Natural killer cell (primary cell): Measurements from ENCODE around the gene TAMM41. TPM values are rescaled to one million over a fixed set of nuclear protein-coding genes. Genes with fewer than 3 reads are reported as not detected.

Source experiments
- ATAC-seq, 3 donors: fragments of 150-1000 bp in 2 of 3; fragments of 200-7000 bp in 1 of 3; cut with Tn5 transposase; 1 replicate in 1 of 3; 2 replicates in 2 of 3; pipeline ENCODE4 v1.10.0; 2021; ENCODE audit warnings: mild to moderate bottlenecking in 2 of 3, moderate library complexity in 2 of 3
- DNase-seq, 2 donors: peaks; one replicate each; pipeline versions ENCODE4 v3.0.0 to v3.0.0-alpha.2; 2013 to 2021; ENCODE audit warnings: mixed read lengths in 1 of 2
- H3K27ac ChIP-seq: one replicate; pipeline ENCODE4 v1.5.1; 2013; ENCODE audit warnings: mild to moderate bottlenecking, low read length
- H3K27me3 ChIP-seq: one replicate; pipeline ENCODE4 v1.6.1; 2013; ENCODE audit warnings: low read length; ENCODE audit not compliant: control insufficient read depth, insufficient read depth
- H3K36me3 ChIP-seq: one replicate; pipeline ENCODE4 v1.6.1; 2013; ENCODE audit warnings: low read length; ENCODE audit not compliant: control insufficient read depth, insufficient read depth
- H3K4me1 ChIP-seq: one replicate; pipeline ENCODE4 v1.6.1; 2013; ENCODE audit warnings: low read length; ENCODE audit not compliant: control insufficient read depth, insufficient read depth
- H3K4me3 ChIP-seq: one replicate; pipeline ENCODE4 v1.5.1; 2013; ENCODE audit warnings: low read length
- H3K9me3 ChIP-seq: one replicate; pipeline ENCODE4 v1.6.1; 2013; ENCODE audit warnings: low read length; ENCODE audit not compliant: control insufficient read depth, insufficient read depth
- H3K27ac Mint-ChIP-seq, 2 donors: one replicate each; pipeline ENCODE4 v1.8.0; 2022; ENCODE audit warnings: mild to moderate bottlenecking in 2 of 2, mixed read lengths in 2 of 2, moderate library complexity in 1 of 2
- H3K27me3 Mint-ChIP-seq, 2 donors: one replicate each; pipeline ENCODE4 v1.8.0; 2022; ENCODE audit warnings: low read depth in 2 of 2, mixed read lengths in 2 of 2
- H3K36me3 Mint-ChIP-seq: one replicate; pipeline ENCODE4 v1.8.0; 2022; ENCODE audit warnings: mixed read lengths
- H3K4me1 Mint-ChIP-seq, 2 donors: one replicate each; pipeline ENCODE4 v1.8.0; 2022; ENCODE audit warnings: mixed read lengths in 2 of 2
- H3K4me3 Mint-ChIP-seq: one replicate; pipeline ENCODE4 v1.8.0; 2022; ENCODE audit warnings: mild to moderate bottlenecking, moderate library complexity, mixed read lengths
- H3K9me3 Mint-ChIP-seq, 2 donors: one replicate each; pipeline ENCODE4 v1.8.0; 2022; ENCODE audit warnings: mixed read lengths in 2 of 2
- whole genome bisulfite sequencing: methylation state at CpG from one replicate; pipeline ENCODE4 v1.1.7; 2013; ENCODE audit warnings: missing lambda C conversion rate; ENCODE audit not compliant: insufficient coverage; 5-methylcytosine and 5-hydroxymethylcytosine counted together
- intact Hi-C: fragments of 100-400 bp; cut with micrococcal nuclease; formaldehyde crosslinking; loops from one replicate; pipeline ENCODE4 v1.14.2; 2022
- total RNA-seq, 4 donors: library from RNA; stranded (reverse); fragments of 120-200 nt in 1 of 4; gene quantifications; one replicate each; pipeline versions ENCODE4 v1.2.3 to v1.2.4, GENCODE V29; 2013 to 2022
- TF ChIP-seq, protein P1 (sequence below): fragments of 200-600 bp; IDR thresholded peaks from one replicate; pipeline ENCODE4 v1.8.0; 2022; ENCODE audit warnings: antibody characterized with exemption

The TAMM41 gene
- total RNA-seq, 3 donors from 2014 or later (not counting 1 experiment from before 2014, with no cell fraction given) = 17.9 to 25.8 (median 23.2) TPM

DNA sequence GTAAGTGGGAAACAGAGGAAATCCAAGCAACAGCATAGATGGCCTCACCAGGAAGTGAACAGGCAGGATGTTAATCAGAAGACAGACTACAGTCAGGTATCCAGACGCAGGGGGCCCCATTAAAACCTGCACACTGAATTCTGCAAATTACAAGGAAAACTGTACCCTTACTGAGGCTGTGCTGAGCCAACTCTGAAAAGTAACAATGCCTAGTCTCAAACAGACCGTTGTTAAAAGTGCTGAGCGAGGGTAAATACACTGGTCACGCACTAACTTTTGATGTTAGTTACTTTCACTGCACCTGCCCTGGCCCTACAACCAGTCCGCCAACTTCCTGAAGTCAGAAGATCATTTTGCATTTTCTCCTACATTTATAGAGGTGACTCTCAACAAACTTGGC is 1.0 kb downstream of the TAMM41 start:
- H3K4me3 Mint-ChIP-seq = peak overlapping the region; percentile 98
- DNase-seq (peak in 1 of 2 donors; percentile 37), ATAC-seq (no peak)
- H3K4me3 ChIP-seq = peak overlapping the region; percentile 90
- H3K36me3 Mint-ChIP-seq = peaks cover 7% of the 10 kb centered on the region
- peaks cover 23% of the 10 kb centered on the region for H3K4me1 ChIP-seq
- H3K27me3 Mint-ChIP-seq = no peaks in the 10 kb centered on the region
- H3K4me1 Mint-ChIP-seq = peaks cover 39 to 42% of the 10 kb centered on the region in 2 donors
- WGBS = 14% methylated on average over 5 of the region's 5 CpGs
- H3K27ac ChIP-seq = no peak overlapping the region
- H3K36me3 ChIP-seq = peaks cover 16% of the 10 kb centered on the region
- peak overlapping the region; percentile 91 to 99 for H3K27ac Mint-ChIP-seq
- H3K9me3 ChIP-seq = no peaks in the 10 kb centered on the region
- no peaks in the 10 kb centered on the region for H3K9me3 Mint-ChIP-seq
- intact Hi-C loops = no loop called here
- TF ChIP-seq, protein P1, sequence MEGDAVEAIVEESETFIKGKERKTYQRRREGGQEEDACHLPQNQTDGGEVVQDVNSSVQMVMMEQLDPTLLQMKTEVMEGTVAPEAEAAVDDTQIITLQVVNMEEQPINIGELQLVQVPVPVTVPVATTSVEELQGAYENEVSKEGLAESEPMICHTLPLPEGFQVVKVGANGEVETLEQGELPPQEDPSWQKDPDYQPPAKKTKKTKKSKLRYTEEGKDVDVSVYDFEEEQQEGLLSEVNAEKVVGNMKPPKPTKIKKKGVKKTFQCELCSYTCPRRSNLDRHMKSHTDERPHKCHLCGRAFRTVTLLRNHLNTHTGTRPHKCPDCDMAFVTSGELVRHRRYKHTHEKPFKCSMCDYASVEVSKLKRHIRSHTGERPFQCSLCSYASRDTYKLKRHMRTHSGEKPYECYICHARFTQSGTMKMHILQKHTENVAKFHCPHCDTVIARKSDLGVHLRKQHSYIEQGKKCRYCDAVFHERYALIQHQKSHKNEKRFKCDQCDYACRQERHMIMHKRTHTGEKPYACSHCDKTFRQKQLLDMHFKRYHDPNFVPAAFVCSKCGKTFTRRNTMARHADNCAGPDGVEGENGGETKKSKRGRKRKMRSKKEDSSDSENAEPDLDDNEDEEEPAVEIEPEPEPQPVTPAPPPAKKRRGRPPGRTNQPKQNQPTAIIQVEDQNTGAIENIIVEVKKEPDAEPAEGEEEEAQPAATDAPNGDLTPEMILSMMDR = no peak
- H3K27me3 ChIP-seq = no peaks in the 10 kb centered on the region

DNA sequence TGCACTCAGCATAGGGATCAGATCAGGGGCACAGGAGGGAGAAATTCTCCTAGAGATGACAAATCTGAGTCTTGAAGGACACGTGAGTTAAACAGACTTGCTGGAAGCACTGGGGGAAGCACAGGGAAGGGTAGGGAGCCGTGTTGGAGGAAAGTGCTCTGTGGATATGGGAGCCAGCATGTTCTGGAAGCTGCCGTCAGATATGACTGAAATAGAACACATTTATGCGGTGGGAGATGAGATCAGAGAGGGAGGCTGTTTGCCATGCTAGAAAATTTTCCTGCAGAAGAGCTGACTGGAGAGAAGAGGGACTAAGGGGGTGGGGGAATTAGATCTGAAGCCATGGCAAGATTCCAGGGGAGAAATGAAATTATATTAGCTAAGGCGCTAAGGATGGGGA is 1.8 kb downstream of the TAMM41 start:
- H3K4me1 ChIP-seq = peaks cover 23% of the 10 kb centered on the region
- peaks cover 21% of the 10 kb centered on the region for H3K36me3 ChIP-seq
- Mint-ChIP-seq H3K27me3 (no peaks in the 10 kb centered on the region), H3K4me1 (peaks cover 39 to 42% of the 10 kb centered on the region in 2 donors), H3K4me3 (peak overlapping the region; percentile 98), H3K36me3 (peaks cover 7% of the 10 kb centered on the region), H3K27ac (peak overlapping the region; percentile 91 to 99), H3K9me3 (no peaks in the 10 kb centered on the region)
- TF ChIP-seq, protein P1 = no peak
- no peaks in the 10 kb centered on the region for H3K27me3 ChIP-seq
- H3K9me3 ChIP-seq = no peaks in the 10 kb centered on the region
- ATAC-seq = no peak
- H3K27ac ChIP-seq = no peak overlapping the region
- no peak overlapping the region for H3K4me3 ChIP-seq
- DNase-seq = no peak
- intact Hi-C loops = no loop called here
- 78% methylated on average over 5 of the region's 5 CpGs for WGBS

DNA sequence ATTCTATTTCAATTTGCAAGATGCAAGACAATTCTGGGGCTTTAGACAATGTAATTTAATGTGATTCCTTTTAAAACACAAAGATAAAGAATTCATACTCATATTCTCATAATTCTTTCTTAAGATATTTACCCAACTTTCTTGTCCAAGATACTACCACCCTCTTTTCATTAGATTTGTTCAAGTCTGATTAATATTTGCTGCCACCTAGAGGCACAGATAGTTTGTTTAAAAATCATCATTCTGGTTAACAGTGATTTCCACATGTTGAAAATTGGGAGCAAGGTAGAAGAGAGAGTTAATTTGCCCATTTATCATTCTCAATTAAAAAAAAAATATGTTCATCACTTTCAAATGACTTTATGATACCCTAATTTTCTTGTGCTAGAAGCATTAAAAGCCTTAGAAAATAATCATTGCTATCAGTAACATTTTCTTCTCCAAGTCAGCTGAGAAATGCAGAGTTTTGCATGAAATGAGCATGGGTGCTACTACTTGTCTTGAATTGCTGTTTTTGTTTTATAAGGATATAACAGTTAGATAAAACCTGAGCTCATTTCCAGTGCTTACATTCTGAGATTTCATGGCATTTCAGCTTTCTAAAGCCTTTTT is 11.6 kb downstream of the TAMM41 start:
- TF ChIP-seq, protein P1 = no peak
- no peaks in the 10 kb centered on the region for H3K9me3 Mint-ChIP-seq
- H3K27ac Mint-ChIP-seq = no peak overlapping the region
- H3K4me1 ChIP-seq = no peaks in the 10 kb centered on the region
- no peaks in the 10 kb centered on the region for H3K36me3 Mint-ChIP-seq
- no peaks in the 10 kb centered on the region for H3K27me3 ChIP-seq
- no peak overlapping the region for H3K27ac ChIP-seq
- no peaks in the 10 kb centered on the region for H3K27me3 Mint-ChIP-seq
- H3K4me3 ChIP-seq = no peak overlapping the region
- peak in 1 of 2 donors; percentile 20 for DNase-seq
- peaks cover 61% of the 10 kb centered on the region for H3K36me3 ChIP-seq
- intact Hi-C loops = no loop called here
- no peaks in the 10 kb centered on the region for H3K4me1 Mint-ChIP-seq
- no peaks in the 10 kb centered on the region for H3K9me3 ChIP-seq
- ATAC-seq = no peak
- H3K4me3 Mint-ChIP-seq = no peak overlapping the region
